GM23338 (cell line): ENCODE data around the gene GALNT9.

ENCODE experiments used
- CTCF ChIP-seq, 2 experiments: fragments of 200-600 bp in 1 of 2; sonication (generic) in 1 of 2; conservative IDR thresholded peaks; 2 replicates each; pipeline versions ENCODE4 v1.5.1 to v1.6.1; 2016 to 2017; ENCODE audit warnings: antibody characterized with exemption in 2 of 2, low read depth in 2 of 2, mild to moderate bottlenecking in 2 of 2, moderate library complexity in 1 of 2
- ETS1 ChIP-seq: IDR thresholded peaks from 2 replicates; pipeline ENCODE4 v1.6.1; 2016; ENCODE audit warnings: antibody characterized with exemption
- EZH2 ChIP-seq: fragments of 200-600 bp; sonication (generic); IDR thresholded peaks from one replicate; pipeline ENCODE4 v1.8.0; 2017; ENCODE audit warnings: antibody characterized with exemption, mild to moderate bottlenecking, low read depth; ENCODE audit not compliant: unreplicated experiment
- EZH2phosphoT487 ChIP-seq: fragments of 200-600 bp; sonication (generic); IDR thresholded peaks from one replicate; pipeline ENCODE4 v1.8.1; 2018; ENCODE audit warnings: antibody characterized with exemption; ENCODE audit not compliant: unreplicated experiment
- NANOG ChIP-seq: IDR thresholded peaks from 2 replicates; pipeline ENCODE4 v1.6.1; 2016; ENCODE audit warnings: antibody characterized with exemption, borderline replicate concordance
- POLR2AphosphoS5 ChIP-seq: IDR thresholded peaks from 2 replicates; pipeline ENCODE4 v1.6.1; 2016; ENCODE audit warnings: antibody characterized with exemption, low read depth
- REST ChIP-seq: IDR thresholded peaks from one replicate; pipeline ENCODE4 v1.6.1; 2018; ENCODE audit warnings: antibody characterized with exemption; ENCODE audit not compliant: unreplicated experiment
- STAT1 ChIP-seq: IDR thresholded peaks from one replicate; pipeline ENCODE4 v1.6.1; 2016; ENCODE audit warnings: antibody characterized with exemption; ENCODE audit not compliant: unreplicated experiment
- ZNF331 ChIP-seq: fragments of 250-450 bp; sonication (Bioruptor Pico); IDR thresholded peaks from 2 replicates; pipeline ENCODE4 v1.5.0; 2020; ENCODE audit warnings: low read depth, mild to moderate bottlenecking, moderate library complexity

GRCh38 chr12:132256646-132257045 is 72.7 kb downstream of the GALNT9 start:
- TF ChIP-seq EZH2: no peak
- TF ChIP-seq CTCF (conservative IDR thresholded peaks at IDR 0.05; ENCODE audit: low read depth in 2 of 2): no peak
- no peak for TF ChIP-seq POLR2AphosphoS5
- TF ChIP-seq ETS1: no peak
- TF ChIP-seq REST: no peak
- TF ChIP-seq EZH2phosphoT487: no peak
- TF ChIP-seq STAT1: no peak
- TF ChIP-seq ZNF331 (CRISPR knock-in tag): no peak
- no peak for TF ChIP-seq NANOG
